Right atrium auricular region (tissue), 2 donors: ENCODE results near the gene EIF3J. TPM values are rescaled to one million over a fixed set of nuclear protein-coding genes. Genes with fewer than 3 reads are reported as not detected.
"Not testable (repeated sequence)": the region's sequence is repeated elsewhere in the genome, so short reads cannot be mapped to it uniquely, and the experiment has no call there.

ENCODE experiments used
- DNase-seq: peaks from one replicate; pipeline ENCODE4 v3.0.0-alpha.2; 2019; ENCODE audit warnings: low spot score
- H3K27ac ChIP-seq, 2 donors: fragments of 200-600 bp; sonication (generic); 1 replicate in 1 of 2; 2 replicates in 1 of 2; pipeline ENCODE4 v1.5.1; 2016 to 2019
- H3K27me3 ChIP-seq, 2 donors: fragments of 200-600 bp; sonication (generic); one replicate each; pipeline versions ENCODE4 v1.5.1 to v1.6.0; 2017 to 2019
- H3K36me3 ChIP-seq: fragments of 200-600 bp; sonication (generic); one replicate; pipeline ENCODE4 v1.5.1; 2016
- H3K4me1 ChIP-seq, 2 donors: fragments of 200-600 bp; sonication (generic); one replicate each; pipeline versions ENCODE4 v1.5.1 to v1.6.0; 2017 to 2019
- H3K4me3 ChIP-seq, 2 donors: fragments of 200-600 bp; sonication (generic); 1 replicate in 1 of 2; 2 replicates in 1 of 2; pipeline ENCODE4 v1.5.1; 2017 to 2019; ENCODE audit warnings: mild to moderate bottlenecking in 1 of 2, moderate library complexity in 1 of 2
- H3K9me3 ChIP-seq, 2 donors: fragments of 200-600 bp; sonication (generic); one replicate each; pipeline ENCODE4 v1.5.1; 2019
- CTCF ChIP-seq, 2 donors: fragments of 200-600 bp; sonication (generic); IDR thresholded peaks; one replicate each; pipeline ENCODE4 v1.5.1; 2019; ENCODE audit warnings: antibody characterized with exemption in 2 of 2
- total RNA-seq, 2 donors: library from RNA; depleted of rRNA; stranded (reverse); fragments of >200 nt; gene quantifications; one replicate each; pipeline ENCODE4 v1.1.0, GENCODE V29; 2016

Gene EIF3J
- total RNA-seq, 2 donors from 2014 or later: 27.2 to 34.5 TPM

GRCh38 chr15:44545913-44546802 is 9.2 kb downstream of the EIF3J start:
- peak in 1 of 2 donors; percentile 43 for TF ChIP-seq CTCF (IDR thresholded peaks at IDR 0.05)

GRCh38 chr15:44549152-44549551 is 12.2 kb downstream of the EIF3J start:
- H3K36me3 ChIP-seq: peaks cover 23% of the 10 kb centered on the region
- H3K27ac ChIP-seq, H3K9me3 ChIP-seq, DNase-seq, H3K27me3 ChIP-seq, H3K4me3 ChIP-seq: not testable (repeated sequence)
- peaks cover 0 to 16% of the 10 kb centered on the region in 2 donors for H3K4me1 ChIP-seq

More at GRCh38 chr15:44545913-44546802, 9.2 kb downstream of the EIF3J start:
- Histone ChIP-seq H3K36me3 (no peaks in the 10 kb centered on the region), H3K4me1 (peaks cover 0 to 38% of the 10 kb centered on the region in 2 donors), H3K27ac (no peak overlapping the region), H3K27me3 (no peaks in the 10 kb centered on the region), H3K9me3 (no peaks in the 10 kb centered on the region), H3K4me3 (no peak overlapping the region)
- no peak for DNase-seq

GRCh38 chr15:44550256-44550655 is 13.3 kb downstream of the EIF3J start:
- Histone ChIP-seq H3K27ac (no peak overlapping the region), H3K4me1 (peaks cover 0 to 20% of the 10 kb centered on the region in 2 donors), H3K36me3 (peaks cover 30% of the 10 kb centered on the region), H3K4me3 (no peak overlapping the region), H3K9me3 (no peaks in the 10 kb centered on the region), H3K27me3 (no peaks in the 10 kb centered on the region)
- no peak for DNase-seq
- peak; percentile 21 to 48 for TF ChIP-seq CTCF (IDR thresholded peaks at IDR 0.05)

GRCh38 chr15:44550734-44551133 is 13.8 kb downstream of the EIF3J start:
- Histone ChIP-seq H3K27me3 (no peaks in the 10 kb centered on the region), H3K4me1 (peaks cover 0 to 22% of the 10 kb centered on the region in 2 donors), H3K36me3 (peaks cover 35% of the 10 kb centered on the region), H3K9me3 (no peaks in the 10 kb centered on the region), H3K4me3 (no peak overlapping the region), H3K27ac (no peak overlapping the region)
- no peak for TF ChIP-seq CTCF (IDR thresholded peaks at IDR 0.05)
- no peak for DNase-seq

- Histone ChIP-seq H3K4me3 (no peak overlapping the region), H3K9me3 (no peaks in the 10 kb centered on the region), H3K36me3 (peaks cover 77% of the 10 kb centered on the region), H3K4me1 (peaks cover 0 to 21% of the 10 kb centered on the region in 2 donors), H3K27ac (peak overlapping the region in 1 of 2 donors; percentile 41), H3K27me3 (no peaks in the 10 kb centered on the region)
- TF ChIP-seq CTCF (IDR thresholded peaks at IDR 0.05): no peak
- DNase-seq: peak; percentile 16
These were observed 18.2 kb downstream of the EIF3J start for GRCh38 chr15:44554934-44555723.

- H3K36me3 ChIP-seq: peaks cover 96% of the 10 kb centered on the region
- not testable (repeated sequence) for H3K4me3 ChIP-seq, H3K27ac ChIP-seq, DNase-seq, H3K9me3 ChIP-seq, H3K4me1 ChIP-seq, H3K27me3 ChIP-seq
These were observed 24.0 kb downstream of the EIF3J start for GRCh38 chr15:44560926-44561325.
